Gastroesophageal sphincter (tissue), 4 donors: ENCODE measurements around the gene EDAR. TPM values are rescaled to one million over a fixed set of nuclear protein-coding genes. Genes with fewer than 3 reads are reported as not detected.

Experiments
- ATAC-seq: fragments of 150-250 bp; one replicate; pipeline ENCODE4 v1.9.1; 2016; ENCODE audit warnings: mild to moderate bottlenecking, moderate library complexity
- H3K27ac ChIP-seq, 4 donors: fragments of 200-600 bp; sonication (generic) in 3 of 4; 1 replicate in 3 of 4; 2 replicates in 1 of 4; pipeline ENCODE4 v1.5.1; 2016 to 2019
- H3K27me3 ChIP-seq: fragments of 200-600 bp; sonication (generic); one replicate; pipeline ENCODE4 v1.5.1; 2019
- H3K36me3 ChIP-seq, 2 donors: fragments of 200-600 bp; sonication (generic); one replicate each; pipeline ENCODE4 v1.5.1; 2019; ENCODE audit warnings: control low read depth in 1 of 2
- H3K4me1 ChIP-seq, 3 donors: fragments of 200-600 bp; sonication (generic); 1 replicate in 2 of 3; 2 replicates in 1 of 3; pipeline ENCODE4 v1.5.1; 2016 to 2019; ENCODE audit warnings: control low read depth in 2 of 3
- H3K4me3 ChIP-seq, 2 donors: fragments of 200-600 bp; sonication (generic); one replicate each; pipeline ENCODE4 v1.5.1; 2019; ENCODE audit warnings: mild to moderate bottlenecking in 1 of 2, moderate library complexity in 1 of 2
- H3K9me3 ChIP-seq, 3 donors: fragments of 200-600 bp; sonication (generic); one replicate each; pipeline ENCODE4 v1.5.1; 2017 to 2019; ENCODE audit warnings: control low read depth in 2 of 3
- CTCF ChIP-seq, 4 experiments: fragments of 200-600 bp in 2 of 4; fragments of 450-650 bp in 2 of 4; sonication (generic) in 1 of 4; IDR thresholded peaks; one replicate each; pipeline ENCODE4 v1.5.1; 2017 to 2019; ENCODE audit warnings: antibody characterized with exemption in 4 of 4, mild to moderate bottlenecking in 2 of 4, moderate library complexity in 2 of 4
- EP300 ChIP-seq: sonication (generic); formaldehyde crosslinking; IDR thresholded peaks from one replicate; pipeline ENCODE4 v1.6.1; 2017; ENCODE audit warnings: antibody characterized with exemption, mild to moderate bottlenecking
- POLR2A ChIP-seq, 2 donors: fragments of 450-650 bp; IDR thresholded peaks; one replicate each; pipeline ENCODE4 v1.6.1; 2017; ENCODE audit warnings: antibody characterized with exemption in 2 of 2, mild to moderate bottlenecking in 2 of 2, moderate library complexity in 1 of 2
- POLR2AphosphoS5 ChIP-seq: sonication (generic); formaldehyde crosslinking; IDR thresholded peaks from one replicate; pipeline ENCODE4 v1.6.1; 2017; ENCODE audit warnings: antibody characterized with exemption
- WGBS, 2 donors: methylation state at CpG; one replicate each; pipeline ENCODE4 v1.1.5; 2018; ENCODE audit warnings: low coverage in 1 of 2; 5-methylcytosine and 5-hydroxymethylcytosine counted together
- total RNA-seq, 4 donors: library from RNA; depleted of rRNA; stranded (reverse); fragments of >200 nt; gene quantifications; one replicate each; pipeline ENCODE4 v1.1.0, GENCODE V29; 2016

Gene EDAR
- total RNA-seq, 4 donors from 2014 or later, result 0.92 TPM; not detected in 3

GRCh38 chr2:108893277-108893676, 95.7 kb downstream of the EDAR start:
- Histone ChIP-seq H3K27ac (no peak overlapping the region), H3K4me3 (no peak overlapping the region), H3K27me3 (no peaks in the 10 kb centered on the region), H3K4me1 (no peaks in the 10 kb centered on the region), H3K9me3 (peaks cover 0 to 29% (median 0%) of the 10 kb centered on the region in 3 donors), H3K36me3 (no peaks in the 10 kb centered on the region)
- no peak for TF ChIP-seq EP300
- ATAC-seq, result no peak
- WGBS, 2 donors, result 71% methylated on average over 1 of the region's 1 CpG; no CpG with 5 or more reads in 1 of the 2 donors

GRCh38 chr2:108889907-108890306, 99.1 kb downstream of the EDAR start:
- TF ChIP-seq EP300 (no peak), POLR2A (IDR thresholded peaks at IDR 0.05) (no peak), POLR2AphosphoS5 (no peak), CTCF (IDR thresholded peaks at IDR 0.05) (no peak)
- no peak overlapping the region for H3K4me3 ChIP-seq
- H3K27ac ChIP-seq, result no peak overlapping the region
- WGBS, 2 donors, result 87% methylated on average over 1 of the region's 1 CpG; no CpG with 5 or more reads in 1 of the 2 donors
- H3K27me3 ChIP-seq, result no peaks in the 10 kb centered on the region
- peaks cover 0 to 42% (median 0%) of the 10 kb centered on the region in 3 donors for H3K9me3 ChIP-seq
- H3K4me1 ChIP-seq, result no peaks in the 10 kb centered on the region
- no peak for ATAC-seq
- H3K36me3 ChIP-seq, result no peaks in the 10 kb centered on the region

- Histone ChIP-seq H3K27me3 (no peaks in the 10 kb centered on the region), H3K4me1 (no peaks in the 10 kb centered on the region), H3K4me3 (no peak overlapping the region), H3K36me3 (no peaks in the 10 kb centered on the region), H3K9me3 (peaks cover 0 to 49% (median 0%) of the 10 kb centered on the region in 3 donors), H3K27ac (no peak overlapping the region)
- WGBS, 2 donors, result 29 to 30% methylated on average over 2 to 4 of the region's 6 CpGs
- TF ChIP-seq POLR2A (IDR thresholded peaks at IDR 0.05) (no peak), EP300 (no peak), CTCF (IDR thresholded peaks at IDR 0.05) (no peak), POLR2AphosphoS5 (no peak)
- no peak for ATAC-seq
Observed at GRCh38 chr2:108884619-108885018, 104.4 kb downstream of the EDAR start.

- H3K27ac ChIP-seq, result no peak overlapping the region
- peaks cover 0 to 28% (median 0%) of the 10 kb centered on the region in 3 donors for H3K9me3 ChIP-seq
- H3K27me3 ChIP-seq, result no peaks in the 10 kb centered on the region
- H3K4me3 ChIP-seq, result no peak overlapping the region
- 44 to 96% methylated on average over 2 of the region's 2 CpGs for WGBS, 2 donors
- no peaks in the 10 kb centered on the region for H3K36me3 ChIP-seq
- H3K4me1 ChIP-seq, result no peaks in the 10 kb centered on the region
- TF ChIP-seq CTCF (IDR thresholded peaks at IDR 0.05), result no peak
- TF ChIP-seq POLR2A (IDR thresholded peaks at IDR 0.05), result no peak
- no peak for TF ChIP-seq EP300
- TF ChIP-seq POLR2AphosphoS5, result no peak
- no peak for ATAC-seq
Observed at GRCh38 chr2:108878276-108878675, 110.7 kb downstream of the EDAR start.

- Histone ChIP-seq H3K27me3 (no peaks in the 10 kb centered on the region), H3K27ac (no peak overlapping the region), H3K36me3 (no peaks in the 10 kb centered on the region), H3K9me3 (peaks cover 0 to 23% (median 0%) of the 10 kb centered on the region in 3 donors), H3K4me1 (no peaks in the 10 kb centered on the region), H3K4me3 (no peak overlapping the region)
- 91 to 100% methylated on average over 2 of the region's 2 CpGs for WGBS, 2 donors
- no peak for ATAC-seq
- no peak for TF ChIP-seq POLR2AphosphoS5
- TF ChIP-seq CTCF (IDR thresholded peaks at IDR 0.05), result no peak
- TF ChIP-seq EP300, result no peak
- no peak for TF ChIP-seq POLR2A (IDR thresholded peaks at IDR 0.05)
Observed at GRCh38 chr2:108877506-108877905, 111.5 kb downstream of the EDAR start.
